ENCODE data around the gene CNDP2.
"Not testable (repeated sequence)": the region's sequence is repeated elsewhere in the genome, so short reads cannot be mapped to it uniquely, and the experiment has no call there.

Gene CNDP2

GRCh38 chr18:74500372-74500771 is 4.2 kb downstream of the CNDP2 start:
- no peak for DNase-seq (ENCODE audit: low read depth in 2 of 2)

GRCh38 chr18:74500774-74501173 is 4.6 kb downstream of the CNDP2 start:
- not testable (repeated sequence) for DNase-seq (ENCODE audit: low read depth in 2 of 2)

- no peak for DNase-seq (ENCODE audit: low read depth in 2 of 2)
Measured at GRCh38 chr18:74501386-74501785, 5.2 kb downstream of the CNDP2 start.

GRCh38 chr18:74503137-74503536 is 7.0 kb downstream of the CNDP2 start:
- no peak for DNase-seq (ENCODE audit: low read depth in 2 of 2)

GRCh38 chr18:74505776-74506175 is 9.6 kb downstream of the CNDP2 start:
- DNase-seq (ENCODE audit: low read depth in 2 of 2): no peak

- DNase-seq (ENCODE audit: low read depth in 2 of 2): no peak
Measured at GRCh38 chr18:74506448-74507084, 10.4 kb downstream of the CNDP2 start.

- no peak for DNase-seq (ENCODE audit: low read depth in 2 of 2)
Measured at GRCh38 chr18:74507097-74507881, 11.1 kb downstream of the CNDP2 start.

GRCh38 chr18:74507927-74508326 is 11.8 kb downstream of the CNDP2 start:
- DNase-seq (ENCODE audit: low read depth in 2 of 2): no peak

GRCh38 chr18:74508366-74508765 is 12.2 kb downstream of the CNDP2 start:
- no peak for DNase-seq (ENCODE audit: low read depth in 2 of 2)

- no peak for DNase-seq (ENCODE audit: low read depth in 2 of 2)
Measured at GRCh38 chr18:74508821-74509225, 12.7 kb downstream of the CNDP2 start.

GRCh38 chr18:74509856-74510769 is 13.9 kb downstream of the CNDP2 start:
- DNase-seq (ENCODE audit: low read depth in 2 of 2): no peak

GRCh38 chr18:74510770-74511095 is 14.6 kb downstream of the CNDP2 start:
- DNase-seq (ENCODE audit: low read depth in 2 of 2): no peak

- DNase-seq (ENCODE audit: low read depth in 2 of 2): no peak
Measured at GRCh38 chr18:74511823-74512222, 15.7 kb downstream of the CNDP2 start.

- no peak for DNase-seq (ENCODE audit: low read depth in 2 of 2)
Measured at GRCh38 chr18:74512321-74513053, 16.3 kb downstream of the CNDP2 start.

- no peak for DNase-seq (ENCODE audit: low read depth in 2 of 2)
Measured at GRCh38 chr18:74513149-74513882, 17.2 kb downstream of the CNDP2 start.

- no peak for DNase-seq (ENCODE audit: low read depth in 2 of 2)
Measured at GRCh38 chr18:74513883-74514205, 17.7 kb downstream of the CNDP2 start.

- DNase-seq (ENCODE audit: low read depth in 2 of 2): no peak
Measured at GRCh38 chr18:74514860-74515495, 18.8 kb downstream of the CNDP2 start.

GRCh38 chr18:74515620-74516231 is 19.6 kb downstream of the CNDP2 start:
- DNase-seq (ENCODE audit: low read depth in 2 of 2): no peak

- no peak for DNase-seq (ENCODE audit: low read depth in 2 of 2)
Measured at GRCh38 chr18:74516271-74517235, 20.4 kb downstream of the CNDP2 start.

Measured in stimulated activated CD4-positive, alpha-beta T cell treated with anti-CD3 and anti-CD28 coated beads, Interleukin-15, amount 100 ng/mL, for 48 hours (primary cell).